NCI-H1048 (cell line): ENCODE results near the gene SBK3.
A peak's percentile ranks its signal among the peaks of the same experiment; 100 is the strongest.
"Not testable (repeated sequence)": the region's sequence is repeated elsewhere in the genome, so short reads cannot be mapped to it uniquely, and the experiment has no call there.

ENCODE experiments used
- DNase-seq: peaks from one replicate; lab custom pipeline; 2025; lab: John Stamatoyannopoulos, UW

SBK3 gene

DNA sequence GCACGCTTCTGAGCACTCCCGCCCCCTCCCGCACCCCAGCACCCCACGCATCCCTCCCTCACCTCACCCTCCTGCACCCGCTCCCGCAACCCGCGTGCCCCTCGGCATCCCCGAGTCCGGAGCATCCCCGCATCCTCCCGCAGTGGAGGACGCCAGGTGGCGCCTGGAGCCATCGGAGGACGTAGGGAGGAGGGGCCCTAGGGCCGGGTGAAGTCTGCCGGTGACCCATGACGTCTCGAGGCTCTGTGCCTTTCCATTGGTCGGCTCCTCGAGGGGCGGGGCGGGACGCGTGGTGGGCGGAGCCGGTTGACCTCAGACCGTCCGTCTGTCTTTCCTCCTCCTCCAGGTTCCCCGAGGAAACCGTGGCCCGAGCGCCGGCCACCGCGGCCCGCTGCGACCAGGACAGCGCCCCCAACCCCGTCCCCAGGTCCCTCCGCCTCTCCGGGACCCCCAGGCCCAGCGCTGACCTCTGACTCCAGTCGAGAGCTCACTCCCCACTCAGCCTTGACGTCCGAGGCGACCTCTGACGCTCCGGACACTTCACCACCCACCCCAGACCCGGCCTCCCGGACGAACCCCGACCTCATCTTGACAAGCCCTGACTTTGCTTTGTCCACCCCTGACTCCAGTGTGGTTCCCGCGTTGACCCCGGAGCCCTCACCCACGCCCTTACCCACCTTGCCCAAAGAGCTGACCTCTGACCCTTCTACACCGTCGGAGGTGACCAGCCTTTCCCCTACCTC is 28.3 kb downstream of the SBK3 start:
- peak; percentile 78 for DNase-seq

DNA sequence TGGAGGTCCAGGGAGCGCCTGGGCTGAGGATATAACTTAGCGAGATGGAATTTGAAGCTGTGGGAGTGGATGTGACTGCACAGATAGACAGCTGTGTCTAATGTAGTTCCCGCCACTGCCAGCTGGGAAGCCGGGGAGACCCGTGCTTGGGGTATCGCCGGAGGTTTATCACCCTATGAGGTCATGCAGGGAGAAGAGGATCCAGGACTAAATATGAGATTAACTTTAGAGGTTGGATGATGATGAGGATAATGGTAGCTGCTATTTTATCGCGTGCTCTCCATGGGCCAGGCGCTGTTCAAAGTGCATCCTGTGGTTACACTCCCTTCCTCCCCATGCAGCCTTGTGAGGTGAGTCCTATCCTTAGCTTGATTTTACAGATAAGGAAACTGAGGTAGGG is 37.2 kb downstream of the SBK3 start:
- no peak for DNase-seq

DNA sequence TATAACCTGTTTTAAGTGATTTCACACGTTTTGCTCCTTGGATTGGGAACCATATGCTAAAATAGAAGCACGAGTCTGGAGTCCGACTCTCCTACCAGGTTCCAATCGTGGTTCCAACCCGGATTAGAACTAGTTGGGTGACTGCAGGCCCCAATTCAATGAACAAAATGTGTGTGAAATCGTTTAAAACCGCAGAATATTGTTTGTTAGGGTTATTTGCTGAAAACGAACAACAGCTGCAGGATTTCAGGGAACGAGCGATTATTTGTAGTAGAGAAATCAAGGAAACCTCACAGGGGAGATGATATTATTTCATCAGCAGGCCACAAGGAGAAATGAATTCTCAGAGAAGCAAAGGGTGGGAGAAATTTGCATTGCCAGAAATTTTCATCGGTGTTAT is 40.4 kb downstream of the SBK3 start:
- DNase-seq: no peak

DNA sequence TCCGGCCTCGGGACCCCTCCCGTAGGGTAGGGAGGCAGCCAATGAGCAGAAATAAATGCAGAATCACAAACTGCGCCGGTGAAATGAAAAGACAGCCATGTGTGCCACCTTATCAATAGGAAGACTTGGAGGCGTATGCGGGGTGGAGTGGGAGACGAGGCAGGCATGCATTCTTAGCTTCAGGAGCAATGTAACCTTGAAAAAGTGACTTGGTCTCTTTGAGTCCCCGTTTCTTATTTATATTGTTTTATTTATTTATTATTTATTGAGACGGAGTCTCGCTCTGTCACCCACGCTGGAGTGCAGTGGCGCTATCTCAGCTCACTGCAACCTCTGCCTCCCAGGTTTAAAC is 41.1 kb downstream of the SBK3 start:
- DNase-seq: no peak

DNA sequence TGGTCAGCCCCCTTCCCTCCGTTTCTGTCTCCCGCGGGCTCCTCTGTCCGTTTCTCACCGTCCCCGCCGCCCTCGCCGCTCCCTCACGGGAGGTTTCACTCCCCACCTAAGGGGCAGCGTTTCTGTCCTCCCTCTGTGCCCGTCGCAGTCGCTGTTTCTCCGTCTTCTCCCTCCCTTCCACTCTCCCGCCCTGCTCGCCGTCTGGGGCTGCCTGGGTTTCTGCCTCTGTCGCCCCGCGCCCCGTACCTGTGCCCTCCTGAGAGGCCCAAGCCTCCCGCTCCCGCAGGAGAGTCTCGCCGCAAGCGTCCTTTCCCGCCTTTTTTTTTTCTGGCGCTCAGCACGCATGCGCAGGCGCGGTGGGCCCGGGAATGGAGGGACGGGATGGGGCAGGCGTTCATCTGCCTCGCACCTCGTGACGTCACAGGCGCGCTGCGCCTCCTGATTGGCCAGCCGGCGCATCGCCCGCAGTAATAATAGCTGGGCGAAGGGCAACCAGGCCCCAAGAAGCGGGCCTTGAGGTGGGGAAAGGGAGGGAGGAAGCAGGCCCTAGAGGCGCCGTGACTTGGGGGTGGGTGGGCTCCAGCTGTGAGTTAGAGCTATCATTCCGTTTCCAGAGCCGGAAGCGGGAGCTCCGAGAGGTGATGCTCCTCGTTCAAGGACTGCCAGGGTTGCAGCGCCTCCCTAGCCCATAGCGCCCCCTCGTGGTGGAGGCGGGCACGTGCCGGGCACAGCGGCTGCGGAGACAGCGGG is 41.7 kb downstream of the SBK3 start:
- peak; percentile 88 for DNase-seq

DNA sequence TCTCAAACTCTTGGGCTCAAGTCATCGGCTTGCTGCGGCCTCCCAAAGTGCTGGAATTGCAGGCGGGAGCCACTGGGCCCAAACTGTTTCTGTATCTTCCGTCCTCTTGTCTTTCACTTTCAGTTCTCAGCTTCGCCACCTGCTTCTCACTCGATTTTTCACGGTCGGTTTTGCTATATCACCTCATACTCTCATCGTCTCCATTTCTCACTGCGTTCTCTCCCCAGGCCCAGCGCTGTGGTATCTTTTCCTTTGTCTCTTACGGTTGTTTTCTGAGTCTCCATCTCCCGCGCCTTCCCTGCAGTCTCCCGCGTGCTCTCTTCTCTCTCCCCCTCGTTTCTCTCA is 42.2 kb downstream of the SBK3 start:
- no peak for DNase-seq

DNA sequence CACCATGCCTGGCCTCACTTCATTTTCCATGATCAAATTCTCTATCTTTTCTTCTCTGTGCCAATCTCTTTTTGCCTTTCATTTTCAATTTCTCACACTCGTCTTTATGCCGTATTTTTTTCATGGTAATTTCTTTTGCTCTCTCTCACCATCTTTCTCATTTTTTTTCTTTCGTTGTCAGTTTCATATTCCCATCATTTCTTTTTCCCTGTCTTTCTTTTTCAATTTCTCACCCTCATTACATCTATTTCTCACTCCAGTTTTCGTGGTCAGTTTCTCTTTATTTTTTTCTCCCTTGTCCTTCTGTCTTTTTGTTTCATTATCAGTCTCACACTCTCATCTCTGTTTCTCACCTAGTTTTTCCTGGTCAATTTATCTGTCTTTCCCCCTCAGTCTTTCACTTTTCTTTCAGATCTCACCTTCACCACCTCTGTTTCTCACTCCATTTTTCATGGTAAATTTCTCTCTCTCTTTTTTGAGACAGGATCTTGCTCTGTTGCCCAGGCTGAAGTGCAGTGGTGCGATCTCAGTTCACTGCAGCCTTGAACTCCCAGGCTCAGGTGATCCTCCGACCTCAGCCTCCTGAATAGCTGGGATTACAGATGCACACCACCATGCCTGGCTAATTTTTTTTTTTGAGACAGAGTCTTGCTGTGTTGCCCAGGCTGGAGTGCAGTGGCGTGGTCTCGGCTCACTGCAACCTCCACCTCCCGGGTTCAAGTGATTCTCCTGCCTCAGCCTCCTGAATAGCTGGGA is 43.0 kb downstream of the SBK3 start:
- DNase-seq: no peak

DNA sequence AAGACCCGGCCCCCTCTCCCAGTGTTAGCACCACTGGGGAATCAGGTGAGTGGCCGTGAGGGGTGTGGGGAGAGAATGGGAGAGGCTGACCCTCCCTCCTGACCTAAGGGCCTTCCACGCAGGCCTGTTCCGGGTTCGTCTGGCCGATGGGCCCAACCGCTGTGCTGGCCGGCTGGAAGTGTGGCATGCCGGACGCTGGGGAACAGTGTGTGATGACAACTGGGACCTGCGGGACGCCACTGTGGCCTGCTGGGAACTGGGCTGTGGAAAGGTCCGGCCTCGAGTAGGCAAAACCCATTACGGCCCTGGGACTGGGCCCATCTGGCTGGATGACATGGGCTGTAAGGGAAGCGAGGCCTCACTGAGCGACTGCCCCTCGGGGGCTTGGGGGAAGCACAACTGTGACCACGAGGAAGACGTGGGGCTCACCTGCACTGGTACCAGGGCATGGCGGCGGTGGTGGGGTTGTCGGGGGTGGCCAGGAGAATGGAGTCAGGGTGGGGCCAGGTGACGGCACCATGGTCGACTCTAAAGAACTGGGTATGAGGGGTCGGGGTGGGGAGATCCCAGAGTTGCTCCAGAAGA is 44.9 kb downstream of the SBK3 start:
- no peak for DNase-seq

DNA sequence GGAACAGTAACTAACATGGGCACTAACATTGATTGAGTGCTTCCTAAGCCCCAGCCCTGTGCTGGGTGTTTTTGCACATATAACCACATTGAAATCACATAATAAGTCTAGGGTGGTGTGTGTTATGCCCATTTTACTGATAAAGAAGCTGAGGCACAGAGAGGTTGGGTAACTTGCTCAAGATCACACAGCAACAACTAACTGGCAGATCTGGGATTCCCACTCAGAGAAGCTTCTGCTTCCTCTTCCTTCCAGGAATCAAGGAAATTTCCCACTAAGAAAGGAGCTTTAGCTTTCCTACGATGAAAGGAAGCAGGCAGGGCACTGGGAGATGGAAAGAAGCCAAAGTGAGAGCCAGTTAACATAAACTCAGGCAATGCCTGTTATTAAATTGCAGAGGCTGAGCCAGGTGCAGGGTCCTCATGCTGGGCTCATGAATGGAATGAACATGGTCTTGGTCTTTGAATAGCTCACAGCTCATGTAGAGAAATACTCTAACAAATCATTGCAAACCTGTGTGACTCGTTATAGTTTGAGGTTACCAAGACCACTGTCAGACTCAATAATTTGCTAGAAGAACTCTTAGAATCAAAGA is 47.0 kb downstream of the SBK3 start:
- DNase-seq: no peak

DNA sequence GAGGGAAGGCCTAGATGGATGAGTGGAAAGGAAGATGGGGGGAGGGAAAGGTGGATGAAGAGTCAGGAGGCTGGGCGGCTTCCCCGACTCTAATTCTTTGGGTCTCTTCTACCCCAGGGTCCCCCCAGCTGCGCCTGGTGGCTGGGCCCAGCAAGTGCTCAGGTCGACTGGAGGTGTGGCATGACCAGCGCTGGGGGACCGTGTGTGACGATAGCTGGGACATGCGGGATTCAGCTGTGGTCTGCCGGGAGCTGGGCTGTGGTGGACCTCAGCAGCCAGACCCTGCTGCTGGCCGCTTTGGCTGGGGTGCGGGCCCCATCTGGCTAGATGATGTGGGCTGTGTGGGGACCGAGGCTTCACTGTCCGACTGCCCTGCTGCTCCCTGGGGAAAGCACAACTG is 47.6 kb downstream of the SBK3 start:
- DNase-seq: no peak

DNA sequence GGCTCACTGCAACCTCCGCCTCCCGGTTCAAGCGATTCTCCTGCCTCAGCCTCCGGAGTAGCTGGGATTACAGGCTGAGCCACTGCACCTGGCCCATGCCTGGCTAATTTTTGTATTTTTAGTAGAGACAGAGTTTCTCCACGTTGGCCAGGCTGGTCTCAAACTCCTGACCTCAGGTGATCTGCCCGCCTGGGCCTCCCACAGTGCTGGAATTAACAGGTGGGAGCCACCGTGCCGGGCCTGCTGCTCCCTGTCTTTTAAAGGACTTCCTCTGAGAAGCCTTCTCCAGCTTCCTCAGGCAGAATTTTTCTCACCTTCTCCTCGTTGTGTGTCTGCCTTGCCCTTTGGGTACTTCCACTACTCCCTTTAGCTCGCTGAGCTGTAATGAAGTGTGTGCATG is 48.5 kb downstream of the SBK3 start:
- not testable (repeated sequence) for DNase-seq

DNA sequence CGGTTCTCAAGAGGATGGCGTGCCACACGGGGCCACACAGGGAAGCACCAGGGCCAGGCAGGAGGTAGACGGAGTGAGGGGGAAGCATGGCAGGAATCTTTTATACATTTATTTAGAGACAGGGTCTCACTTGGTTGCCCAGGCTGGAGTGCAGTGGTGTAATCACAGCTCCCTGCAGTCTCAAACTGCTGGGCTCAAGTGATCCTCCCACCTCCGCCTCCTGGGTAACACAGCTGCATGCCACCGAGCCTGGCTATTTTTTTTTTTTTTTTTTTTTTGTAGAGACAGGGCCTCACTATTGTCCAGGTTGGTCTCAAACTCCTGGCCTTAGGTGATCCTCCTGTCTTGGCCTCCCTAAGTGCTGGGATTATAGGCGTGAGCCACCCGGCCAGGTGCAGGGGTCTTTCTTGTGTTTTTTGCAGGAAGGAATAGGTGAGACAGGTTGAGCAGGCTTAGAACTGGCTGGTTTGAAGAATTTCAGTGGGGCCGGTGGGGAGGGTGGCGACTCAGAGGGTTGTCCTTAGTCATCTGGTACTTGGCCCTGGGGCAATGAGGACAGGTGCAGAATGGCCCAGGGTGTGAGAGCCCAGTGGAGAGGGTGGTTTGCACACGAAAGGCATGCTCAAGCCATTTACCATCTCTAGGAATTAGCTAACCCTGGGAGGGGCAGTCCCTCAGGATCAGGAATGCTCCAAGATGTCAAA is 49.5 kb downstream of the SBK3 start:
- DNase-seq: no peak

DNA sequence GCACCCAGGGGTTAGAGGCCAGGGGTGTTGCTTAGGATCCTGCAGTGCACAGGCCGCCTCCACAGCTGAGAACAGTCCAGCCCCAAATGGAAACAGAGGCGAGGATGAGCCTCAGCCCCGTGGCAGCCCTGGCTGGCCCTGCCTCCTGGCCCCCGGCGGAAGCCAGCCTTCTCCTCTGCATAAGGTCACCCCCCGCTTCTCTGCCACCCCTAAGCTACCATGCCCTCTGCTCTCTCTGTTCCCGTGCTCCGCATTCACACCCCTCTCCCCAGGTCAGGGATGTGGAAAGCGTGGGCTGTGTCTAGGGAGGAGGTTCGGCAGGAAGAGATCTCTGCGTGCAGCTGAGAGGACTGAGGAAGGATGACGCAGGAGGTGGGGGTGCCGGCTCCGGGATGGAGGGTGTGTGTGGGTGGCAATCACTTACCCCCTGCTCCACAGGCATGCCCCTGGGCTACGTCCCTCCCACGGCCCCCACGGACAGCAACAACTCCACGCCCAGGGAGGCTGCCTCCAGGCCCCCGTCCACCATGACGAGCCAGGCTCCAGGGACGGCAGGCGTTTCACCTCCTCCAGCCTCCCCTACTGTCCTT is 51.1 kb downstream of the SBK3 start:
- no peak for DNase-seq

DNA sequence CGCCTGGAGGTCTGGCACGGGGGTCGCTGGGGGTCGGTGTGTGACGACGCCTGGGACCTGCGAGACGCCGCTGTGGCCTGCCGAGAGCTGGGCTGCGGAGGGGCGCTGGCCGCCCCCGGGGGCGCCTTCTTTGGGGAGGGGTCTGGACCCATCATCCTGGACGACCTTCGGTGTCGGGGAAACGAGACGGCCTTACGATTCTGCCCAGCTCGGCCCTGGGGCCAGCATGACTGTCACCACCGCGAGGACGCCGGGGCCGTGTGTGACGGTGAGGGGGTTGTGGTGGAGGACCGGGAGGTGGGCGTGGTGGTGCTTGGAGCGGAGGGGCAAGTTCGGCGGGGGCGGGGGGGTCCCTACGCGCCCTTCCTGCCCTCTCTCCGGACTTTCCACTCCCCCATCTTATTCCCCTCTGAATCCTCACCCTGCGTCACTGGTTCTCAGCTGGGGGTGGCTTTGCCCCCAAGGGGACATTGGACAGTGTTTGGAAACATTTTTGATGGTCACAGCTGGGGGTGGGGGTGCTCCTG is 51.6 kb downstream of the SBK3 start:
- DNase-seq: no peak

DNA sequence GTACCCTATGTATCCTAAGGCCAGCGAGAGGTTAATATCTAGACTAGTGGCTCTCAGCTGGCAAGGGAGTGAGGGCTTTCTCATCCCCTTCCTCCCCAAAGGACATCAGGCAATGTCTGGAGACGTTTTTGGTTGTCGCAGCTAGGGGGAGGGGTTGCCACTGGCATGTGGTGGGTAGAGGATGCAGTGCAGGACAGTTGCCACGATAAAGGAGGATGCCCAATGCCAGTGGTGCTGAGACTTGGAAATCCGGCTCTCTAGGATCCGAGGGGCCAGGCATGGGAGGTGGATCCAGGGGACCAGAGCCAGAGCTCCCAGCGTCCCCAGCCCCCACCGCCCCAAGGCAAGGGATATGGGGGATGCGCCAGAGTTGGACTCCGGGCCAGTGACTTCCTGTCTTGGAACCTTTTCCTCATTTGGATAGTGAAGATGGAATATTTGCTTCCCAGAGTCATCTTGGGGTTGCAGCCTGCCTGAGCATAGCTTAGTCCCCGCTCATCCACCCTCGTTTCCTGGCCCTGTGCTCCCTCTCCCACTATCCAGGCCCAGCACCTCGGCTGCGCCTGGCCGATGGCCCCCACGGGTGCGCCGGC is 52.2 kb downstream of the SBK3 start:
- no peak for DNase-seq

DNA sequence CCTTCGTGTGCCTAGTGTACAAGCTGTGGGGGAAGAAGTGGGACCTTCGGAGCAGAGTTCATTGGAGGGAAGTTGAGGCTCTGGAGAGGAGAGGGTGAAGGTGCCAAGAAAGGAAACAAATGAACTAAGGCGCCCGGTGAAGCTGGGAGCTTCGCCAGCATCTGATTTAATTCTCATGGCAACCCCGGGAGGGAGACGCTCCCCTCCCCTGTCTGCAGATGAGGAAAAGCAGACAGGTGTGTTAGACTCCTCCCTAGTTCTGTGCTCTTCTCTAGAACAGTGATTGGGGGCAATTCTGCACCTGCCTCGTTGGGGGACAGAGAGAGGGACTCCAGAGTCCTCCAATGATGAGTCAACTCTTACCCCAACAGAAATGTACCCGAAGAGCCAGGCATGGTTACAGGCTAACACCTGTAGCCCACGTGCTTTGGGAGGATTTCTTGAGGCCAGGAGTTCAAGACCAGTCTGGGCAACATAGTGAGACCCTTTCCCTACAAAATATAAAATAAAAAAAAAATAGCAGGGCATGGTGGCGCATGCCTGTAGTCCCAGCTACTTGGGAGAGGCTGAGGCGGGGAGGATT is 52.9 kb downstream of the SBK3 start:
- no peak for DNase-seq

DNA sequence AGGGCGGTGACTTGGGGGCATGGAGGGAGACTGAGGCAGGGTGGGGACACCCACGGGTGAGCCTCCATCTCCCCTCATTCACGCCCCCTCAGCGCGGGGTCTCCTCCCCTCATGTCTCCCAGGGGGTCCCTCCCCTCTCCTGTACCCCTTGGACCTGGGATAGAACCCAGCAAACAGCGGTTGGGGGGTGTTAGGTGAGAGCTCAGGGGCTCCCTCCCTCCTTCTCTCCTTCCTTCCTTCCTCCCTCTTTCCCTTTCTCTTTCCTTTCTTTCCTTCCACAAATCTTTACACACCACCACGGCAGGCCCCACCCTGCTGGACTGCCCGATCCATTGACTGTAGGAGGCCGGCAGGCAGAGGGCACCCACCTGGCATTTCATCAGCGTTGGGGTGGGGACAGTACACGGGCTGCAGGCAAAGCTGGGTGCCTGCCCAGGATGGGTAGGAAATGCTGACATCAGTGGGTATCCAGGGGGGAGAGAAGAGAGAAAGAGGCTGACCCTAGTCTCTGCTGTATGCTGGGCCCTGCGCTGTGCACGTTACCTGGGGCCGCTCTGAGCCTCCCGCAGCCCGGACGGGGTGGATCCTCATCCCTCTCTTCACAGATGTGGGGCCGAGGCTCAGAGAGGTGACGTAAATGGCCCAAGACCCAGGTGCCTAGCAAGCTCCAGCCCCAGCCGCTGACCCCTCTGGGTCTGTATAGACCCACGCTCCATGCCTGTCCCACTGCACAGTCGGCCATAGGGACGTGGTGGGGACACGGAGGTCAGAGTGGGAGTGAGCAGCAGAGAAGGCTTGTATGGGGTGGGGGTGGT is 53.6 kb downstream of the SBK3 start:
- no peak for DNase-seq
